Glomerular visceral epithelial cell (primary cell): Measurements from ENCODE around the gene CUBN.

Experiments used
- DNase-seq: peaks from one replicate; pipeline ENCODE4 v3.0.0-alpha.2; 2016; ENCODE audit errors: extremely low spot score

The CUBN gene

DNA sequence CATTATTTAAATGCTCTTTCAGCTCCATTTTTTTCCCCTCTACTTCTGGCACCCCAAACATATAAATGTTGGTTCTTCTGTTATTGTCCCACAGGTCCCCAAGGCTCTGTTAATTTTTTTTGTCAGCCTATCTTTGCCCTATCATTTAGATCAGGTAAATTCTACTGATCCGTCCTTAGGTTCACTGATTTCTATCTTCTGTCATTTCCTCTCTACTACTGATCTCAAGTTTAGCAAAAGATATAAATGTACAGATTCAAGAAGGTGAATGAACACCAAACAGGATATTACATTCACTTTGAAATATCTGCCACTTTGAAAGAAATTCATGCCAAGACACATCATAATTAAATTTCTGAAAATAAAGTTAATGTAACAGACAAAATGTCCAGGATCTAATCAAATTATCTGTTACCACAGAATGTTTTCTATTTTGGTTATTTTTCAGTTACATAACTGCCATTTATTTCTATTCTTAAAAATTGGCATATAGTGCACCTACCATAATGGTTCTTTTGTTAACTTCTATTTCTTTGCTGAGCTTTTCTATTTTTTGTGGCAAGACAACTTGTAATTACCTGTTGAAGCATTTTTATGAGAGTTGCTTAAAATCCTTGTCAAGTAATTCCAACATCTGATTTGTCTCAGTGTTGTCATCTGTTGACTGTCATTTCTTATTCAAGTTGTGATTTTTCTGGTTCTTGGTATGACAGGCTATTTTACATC is 12.1 kb upstream of the CUBN start:
- DNase-seq: no peak

DNA sequence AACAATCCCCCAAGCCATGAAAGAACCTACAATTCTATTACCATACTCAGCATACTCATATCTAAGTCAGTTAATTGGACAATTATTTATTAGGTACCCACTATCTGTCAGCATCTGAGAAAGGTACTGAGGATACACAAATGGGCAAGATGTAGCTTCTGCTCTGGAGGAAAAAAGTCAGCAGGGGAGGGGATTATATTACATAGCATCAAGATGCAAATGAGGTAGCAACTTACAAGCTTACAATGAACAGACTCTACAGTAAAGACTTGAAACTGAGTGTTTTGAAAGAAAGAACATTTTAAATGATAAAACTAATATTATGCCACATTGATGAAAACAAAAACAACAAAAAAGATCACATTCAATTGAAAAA is 10.8 kb upstream of the CUBN start:
- DNase-seq: no peak

DNA sequence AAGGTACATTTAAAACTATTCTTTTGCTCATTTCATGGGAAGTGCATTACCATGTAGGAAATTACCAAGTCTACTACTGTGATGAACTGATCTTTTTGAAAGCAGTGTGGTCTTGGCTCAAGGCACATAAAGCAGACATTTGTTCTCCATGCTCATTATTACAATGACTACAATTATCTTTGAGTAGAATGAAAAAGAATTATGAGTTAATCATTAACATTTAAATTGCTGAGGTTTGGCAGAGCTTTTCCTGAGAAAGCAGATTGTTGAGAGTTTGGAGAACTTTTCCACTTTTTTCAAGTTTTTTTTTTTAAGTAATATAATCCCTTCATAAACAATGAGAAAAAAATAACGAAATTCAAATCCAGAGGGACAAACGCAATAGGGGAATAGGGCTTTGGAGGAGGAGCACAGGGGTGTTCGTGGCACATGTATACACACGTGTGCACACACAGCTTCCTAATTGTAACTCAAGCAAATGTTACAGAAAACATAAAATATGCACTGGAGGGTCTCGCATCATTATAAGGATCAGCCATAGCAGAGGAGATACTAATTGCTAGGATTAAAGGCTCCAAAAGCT is 8.9 kb upstream of the CUBN start:
- DNase-seq: no peak

DNA sequence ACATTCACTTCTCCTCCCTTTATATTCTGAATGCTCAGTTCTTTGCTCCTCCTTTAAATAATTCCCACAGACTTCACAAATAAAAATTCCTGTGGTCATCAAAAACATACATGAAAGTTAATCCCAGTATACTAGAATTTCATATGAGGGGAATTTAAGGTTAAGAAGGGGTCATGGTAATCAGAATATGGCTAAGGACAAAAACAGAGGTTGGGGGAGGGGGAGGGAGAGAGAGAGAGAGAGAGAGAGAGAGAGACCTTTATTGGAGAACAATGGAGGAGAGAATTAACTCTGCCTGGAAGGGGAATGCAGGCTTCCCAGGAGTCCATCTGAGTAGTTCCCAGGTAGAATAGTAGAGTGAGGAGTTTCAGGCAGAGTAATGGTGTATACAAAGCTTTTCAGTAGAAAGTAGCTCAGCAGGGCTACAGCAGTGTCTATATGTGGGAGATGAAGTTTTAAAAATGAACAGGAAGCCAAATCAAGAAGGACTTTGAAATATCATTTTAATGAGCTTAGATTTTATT is 5.2 kb upstream of the CUBN start:
- DNase-seq: no peak

DNA sequence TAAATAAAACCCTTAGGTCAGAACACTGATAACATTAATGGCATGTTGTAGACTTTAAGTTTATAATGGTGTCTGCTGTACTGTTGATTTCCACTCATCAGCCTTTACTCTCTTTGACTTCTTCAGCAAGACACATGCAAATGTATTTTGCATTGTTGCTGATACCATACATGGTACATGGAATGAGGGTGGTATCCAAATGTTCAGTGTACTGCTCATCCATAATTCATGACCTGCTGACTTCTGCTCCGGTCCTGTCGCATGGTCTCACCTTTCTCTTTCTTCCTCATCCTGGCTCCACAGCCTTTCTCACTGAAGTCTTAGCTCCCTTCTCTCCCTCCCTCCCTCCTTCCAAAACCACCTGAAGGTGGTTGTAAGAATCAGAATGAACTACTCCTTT is 4.7 kb upstream of the CUBN start:
- DNase-seq: no peak

DNA sequence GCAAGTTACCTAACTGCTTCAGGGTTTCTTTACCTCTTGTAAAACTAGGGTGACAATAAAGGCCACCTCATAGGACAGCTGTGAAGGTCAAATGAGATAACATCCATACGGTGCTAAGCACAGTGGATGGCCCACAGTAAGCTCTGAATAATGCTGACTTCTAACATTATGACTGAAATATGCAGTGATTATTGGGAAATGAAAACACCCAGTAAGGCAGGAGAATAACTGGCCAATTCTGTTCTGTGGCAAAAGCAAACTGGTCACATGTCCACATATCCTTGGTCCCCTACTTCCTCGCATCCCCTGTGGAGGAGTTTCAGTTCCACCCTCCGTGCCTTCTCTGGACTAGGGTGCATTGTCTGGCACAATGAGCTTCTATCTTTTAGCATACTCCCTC is 1.4 kb downstream of the CUBN start:
- DNase-seq: no peak

DNA sequence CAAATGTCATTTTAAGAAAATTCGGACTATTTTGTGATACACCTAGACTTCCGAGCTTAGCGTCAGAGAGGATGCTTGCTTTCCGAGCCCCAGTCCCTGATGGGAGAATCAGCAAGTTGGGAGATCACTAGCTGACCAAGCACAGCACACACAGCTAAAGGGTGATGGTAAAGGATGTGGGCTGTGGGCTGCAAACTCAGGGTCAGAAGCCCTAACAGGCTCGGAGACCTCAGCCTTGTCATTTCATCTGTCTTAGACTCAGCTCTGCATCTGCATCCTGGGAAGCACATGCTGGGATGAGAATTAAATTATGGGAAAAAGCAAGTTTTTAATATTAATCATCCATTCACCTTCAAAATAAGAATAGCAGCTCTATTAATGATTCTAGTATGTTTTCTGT is 3.3 kb downstream of the CUBN start:
- no peak for DNase-seq

DNA sequence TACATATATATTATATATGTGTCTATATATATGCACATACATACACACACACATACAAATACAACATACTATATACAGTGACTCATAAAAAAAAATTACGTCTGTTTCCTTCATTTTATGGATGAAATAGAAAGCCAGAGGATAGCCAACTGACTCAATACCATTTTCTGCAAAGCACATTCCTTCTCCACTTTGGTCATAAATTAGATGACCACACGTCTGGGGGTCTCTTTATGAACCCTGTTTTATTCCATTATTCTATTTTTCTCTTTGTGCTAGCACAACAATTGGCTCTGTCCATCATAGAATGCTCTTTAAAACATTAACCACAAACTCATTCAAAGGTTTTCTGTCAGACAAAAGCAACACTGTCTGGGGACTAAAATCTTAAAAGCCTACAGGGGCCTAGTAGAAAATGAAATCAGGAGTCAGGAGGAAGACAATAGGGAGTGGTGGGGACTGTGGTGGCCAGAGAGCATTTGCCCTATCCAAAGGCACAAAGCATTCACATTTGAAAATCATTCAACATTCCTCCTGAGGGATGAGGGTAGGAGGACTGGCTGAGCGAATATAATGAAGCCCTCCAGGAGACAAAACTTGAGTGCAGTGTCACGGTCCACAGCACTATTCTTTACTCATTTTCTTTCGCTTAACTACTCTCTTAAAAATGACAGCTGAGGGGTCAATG is 4.3 kb downstream of the CUBN start:
- DNase-seq: no peak

DNA sequence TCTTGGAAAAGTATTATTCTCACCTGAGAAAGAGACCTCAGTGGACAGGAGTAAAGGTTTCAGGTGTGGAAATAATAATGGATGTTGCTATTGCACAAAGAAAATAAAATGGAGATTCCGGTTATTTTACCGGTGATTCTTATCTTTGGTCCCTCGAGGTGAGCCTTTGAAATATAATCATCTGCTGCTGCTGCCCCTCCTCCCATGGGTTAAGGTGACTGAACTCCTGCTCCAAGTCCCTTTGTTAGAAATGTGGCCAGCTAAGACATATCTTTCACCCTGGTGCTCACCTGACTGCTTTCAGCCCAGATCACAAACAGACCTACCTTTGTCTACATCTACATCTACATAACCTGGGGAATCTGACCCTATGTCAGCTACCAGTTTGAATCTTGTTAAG is 5.7 kb downstream of the CUBN start:
- DNase-seq: no peak

DNA sequence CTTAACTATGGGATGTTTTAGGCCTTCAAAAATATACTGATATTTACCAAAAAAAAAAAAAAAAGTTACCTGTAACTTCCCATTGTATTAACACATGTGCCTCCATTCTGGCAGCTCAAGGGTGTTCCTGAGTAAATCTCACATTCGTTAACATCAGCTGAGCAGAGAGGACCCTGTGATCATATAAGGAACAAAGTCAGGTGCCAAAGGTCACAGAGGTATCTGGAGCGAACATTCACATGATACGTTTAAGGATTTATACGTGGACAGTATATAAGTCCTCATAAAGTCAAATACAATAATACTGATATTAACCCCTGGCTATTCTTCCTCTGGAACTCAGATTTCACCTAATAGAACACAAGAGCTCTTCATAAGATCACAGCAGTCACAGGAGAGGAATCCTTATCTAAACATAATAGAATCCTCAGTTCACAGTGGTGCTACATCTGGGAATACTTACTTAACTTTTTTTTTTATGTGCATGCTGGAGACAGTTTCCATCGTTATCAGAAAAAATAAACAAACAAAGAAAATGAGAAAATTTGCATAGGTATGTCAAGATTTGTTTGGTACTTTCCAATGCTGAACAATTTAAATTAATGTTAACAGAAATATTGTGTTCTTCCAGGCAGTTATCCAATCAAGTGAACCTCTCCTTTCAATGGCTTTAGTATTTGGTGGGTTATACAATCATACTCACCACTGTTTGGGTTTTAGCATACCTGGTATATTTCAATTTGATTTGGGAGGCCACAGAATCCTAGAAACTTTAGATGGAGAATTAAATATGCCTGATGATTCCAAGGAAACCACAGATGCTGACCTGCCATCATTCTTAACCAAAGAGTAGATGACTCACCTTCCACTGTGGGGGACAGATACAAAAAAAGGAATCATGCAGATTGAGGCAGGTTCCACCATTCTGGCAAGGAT is 6.6 kb downstream of the CUBN start:
- peak; percentile 70 for DNase-seq

DNA sequence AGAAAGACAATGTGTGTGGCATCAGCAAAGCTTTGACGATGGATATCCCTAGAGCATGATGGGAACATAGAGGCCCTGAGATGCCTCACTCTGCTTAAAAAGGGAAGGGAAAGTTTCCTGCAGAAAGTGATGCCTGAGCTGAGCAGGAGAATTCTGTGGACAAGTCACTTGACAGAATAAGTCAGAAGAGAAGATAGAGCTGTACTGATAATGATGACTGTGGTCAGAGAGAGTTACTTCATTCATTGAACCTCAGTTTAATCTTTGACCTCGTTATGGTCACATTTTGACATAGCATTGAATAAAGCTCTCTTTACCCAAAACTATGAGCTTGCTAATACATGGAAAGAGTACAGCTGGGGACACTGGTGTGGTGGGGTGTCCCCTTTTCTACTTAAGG is 7.6 kb downstream of the CUBN start:
- peak; percentile 23 for DNase-seq

DNA sequence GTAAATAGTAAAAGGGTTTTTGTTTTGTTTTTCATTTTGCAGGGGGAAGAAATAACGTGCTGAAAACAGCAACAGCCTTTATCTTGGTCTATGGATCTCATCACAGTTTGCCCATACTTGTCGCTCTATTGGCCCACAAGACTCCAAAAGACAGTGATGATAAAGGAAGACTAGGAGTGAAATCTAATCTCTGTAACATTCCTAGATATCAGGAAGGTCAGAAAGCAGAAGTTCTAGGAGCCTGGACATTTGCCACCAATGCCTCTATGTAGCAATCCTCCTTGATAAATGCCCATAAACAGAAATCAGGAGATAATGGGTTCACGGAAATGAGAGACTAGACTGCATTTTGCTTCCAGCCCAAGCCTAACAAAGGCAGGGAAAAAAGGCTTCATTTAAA is 8.9 kb downstream of the CUBN start:
- no peak for DNase-seq

DNA sequence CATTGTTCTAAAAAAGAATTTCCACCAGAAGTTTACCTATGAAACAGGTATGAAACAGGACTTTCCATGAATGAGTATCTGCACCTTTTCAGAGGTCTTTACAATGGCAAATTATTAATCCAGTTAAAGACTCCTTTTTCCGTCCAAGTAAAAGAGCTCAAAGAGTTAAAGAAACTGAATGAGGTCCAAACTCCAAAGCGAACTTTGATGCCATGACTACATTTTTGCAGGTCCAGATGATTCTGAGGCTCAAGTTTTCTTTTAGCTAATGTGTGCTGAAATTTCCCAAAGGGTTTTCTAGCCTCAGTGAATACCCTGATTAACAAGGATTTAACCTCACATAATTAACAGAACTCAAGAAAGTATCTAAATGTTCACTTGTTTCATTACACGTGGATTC is 9.8 kb downstream of the CUBN start:
- DNase-seq: no peak

DNA sequence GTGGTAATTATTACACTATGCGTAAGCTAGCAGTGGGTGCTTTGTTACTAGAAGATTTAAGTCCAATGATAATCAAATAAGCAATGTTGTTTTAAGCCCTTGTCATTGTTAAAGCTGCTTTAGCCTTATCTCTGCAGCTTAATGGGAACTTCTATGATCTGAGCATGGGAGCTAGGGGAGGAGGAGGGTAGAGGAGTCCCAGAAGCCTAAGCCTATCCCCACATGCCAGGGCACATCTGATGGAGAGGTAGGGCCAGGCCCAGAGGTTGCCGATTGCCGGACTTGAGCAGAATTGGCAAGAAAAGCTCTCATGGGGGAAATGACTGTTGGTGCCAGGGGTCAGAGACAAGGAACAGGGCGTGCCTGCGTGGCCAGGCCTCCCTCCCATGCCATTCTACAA is 13.4 kb downstream of the CUBN start:
- no peak for DNase-seq

DNA sequence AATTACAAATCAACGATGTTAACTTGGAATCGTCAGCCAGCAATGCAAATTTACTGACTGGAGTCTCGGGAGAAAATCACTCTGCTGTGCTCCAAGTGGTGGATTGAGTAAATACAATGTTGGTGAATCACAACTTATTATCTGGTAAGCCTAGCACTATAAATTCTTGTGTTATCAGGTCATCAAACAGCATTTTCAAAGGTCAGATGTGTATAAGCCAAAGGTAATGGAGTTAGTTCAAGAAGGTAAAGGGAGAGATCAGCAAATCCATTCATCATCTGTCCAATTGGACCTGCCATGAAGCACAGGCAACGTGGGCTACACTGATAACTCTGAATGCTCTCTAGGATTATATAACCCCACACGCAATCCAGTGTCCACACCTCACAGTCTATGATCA is 13.9 kb downstream of the CUBN start:
- DNase-seq: peak; percentile 45

DNA sequence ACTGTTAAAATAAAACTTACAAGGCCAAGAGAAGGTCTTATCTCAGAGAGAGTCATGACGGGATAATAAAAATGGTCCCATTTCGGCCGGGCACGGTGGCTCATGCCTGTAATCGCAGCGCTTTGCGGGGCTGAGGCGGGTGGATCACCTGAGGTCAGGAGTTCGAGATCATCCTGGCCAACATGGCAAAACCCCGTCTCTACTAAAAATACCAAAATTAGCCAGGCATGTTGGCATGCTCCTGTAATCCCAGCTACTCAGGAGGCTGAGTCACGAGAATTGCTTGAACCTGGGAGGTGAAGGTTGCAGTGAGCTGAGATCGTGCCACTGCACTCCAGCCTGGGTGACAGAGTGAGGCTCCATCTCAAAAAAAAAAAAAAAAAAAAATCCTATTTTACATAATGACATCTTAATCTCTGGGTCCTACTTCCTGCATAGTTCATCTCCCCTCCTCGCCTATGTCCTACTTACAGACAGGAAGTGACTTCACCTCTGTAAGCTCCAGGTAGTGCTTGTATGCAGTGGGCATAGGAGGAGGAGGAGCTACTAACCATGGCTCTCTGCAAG is 14.7 kb downstream of the CUBN start:
- DNase-seq: peak; percentile 34

DNA sequence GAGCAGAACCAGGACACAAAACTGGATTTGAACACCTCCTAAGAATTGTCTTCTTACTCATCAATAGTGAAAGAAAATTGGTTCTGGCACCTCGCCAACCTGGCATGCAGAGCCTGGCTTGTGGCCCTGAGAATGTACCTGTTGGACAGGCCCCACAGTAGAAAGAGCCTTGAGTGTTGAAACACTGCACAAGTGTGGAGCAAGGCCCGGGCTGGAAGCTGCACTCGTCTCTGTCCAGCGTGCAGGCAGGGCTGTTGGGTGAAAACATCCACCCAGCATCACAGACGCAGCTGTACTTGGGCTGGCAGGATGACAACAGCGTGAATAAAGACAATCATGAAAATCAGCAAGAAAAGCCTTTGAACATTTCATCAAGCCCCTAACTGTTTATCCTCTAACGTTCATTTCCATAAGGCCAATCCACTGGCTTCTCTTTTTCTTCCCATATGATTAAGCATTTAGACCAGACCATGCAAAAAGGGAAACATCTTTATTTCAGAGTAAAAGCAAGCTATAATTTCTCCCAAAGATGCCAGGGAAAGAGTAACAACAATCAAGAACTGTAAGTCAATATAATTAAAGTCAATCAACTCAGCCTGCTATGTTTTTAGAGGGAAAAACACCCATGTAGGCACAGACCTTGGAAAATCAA is 15.6 kb downstream of the CUBN start:
- DNase-seq: no peak

DNA sequence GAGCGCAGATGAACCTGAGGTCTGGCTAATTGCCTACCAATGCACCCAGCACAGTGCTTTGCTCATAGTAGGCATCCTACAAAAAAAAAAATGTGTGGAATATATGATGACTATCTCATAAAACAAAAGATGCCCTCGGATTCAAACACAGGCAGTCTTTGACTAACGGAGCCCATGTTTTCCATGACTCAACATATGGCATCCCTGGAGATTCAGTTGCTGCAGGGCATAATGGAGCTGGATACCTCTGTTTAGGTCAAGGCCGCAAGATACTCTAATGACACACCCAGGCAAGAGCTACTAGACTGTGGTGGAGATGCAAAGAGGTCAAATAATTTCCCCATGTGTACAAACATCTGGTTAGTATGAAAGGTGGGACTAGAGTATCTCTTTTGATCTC is 16.3 kb downstream of the CUBN start:
- no peak for DNase-seq

DNA sequence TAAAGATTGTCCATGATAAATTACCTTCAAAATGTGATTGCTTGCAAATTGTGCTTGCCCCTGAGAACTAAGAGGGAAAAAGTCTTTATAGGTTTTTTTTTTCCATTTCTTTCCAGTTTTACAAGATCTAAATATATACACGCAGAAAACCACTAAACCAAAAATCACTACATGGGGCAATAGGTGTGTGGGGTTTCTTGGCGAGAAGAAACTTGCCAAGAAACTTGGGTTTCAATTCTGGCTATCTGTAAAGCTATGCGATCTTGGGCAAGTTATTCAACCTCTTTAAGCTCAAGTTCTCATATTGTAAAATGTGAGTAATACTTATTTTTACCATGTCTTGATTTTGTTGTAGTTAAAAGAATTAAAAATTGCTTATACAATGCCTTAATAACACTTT is 17.0 kb downstream of the CUBN start:
- no peak for DNase-seq

DNA sequence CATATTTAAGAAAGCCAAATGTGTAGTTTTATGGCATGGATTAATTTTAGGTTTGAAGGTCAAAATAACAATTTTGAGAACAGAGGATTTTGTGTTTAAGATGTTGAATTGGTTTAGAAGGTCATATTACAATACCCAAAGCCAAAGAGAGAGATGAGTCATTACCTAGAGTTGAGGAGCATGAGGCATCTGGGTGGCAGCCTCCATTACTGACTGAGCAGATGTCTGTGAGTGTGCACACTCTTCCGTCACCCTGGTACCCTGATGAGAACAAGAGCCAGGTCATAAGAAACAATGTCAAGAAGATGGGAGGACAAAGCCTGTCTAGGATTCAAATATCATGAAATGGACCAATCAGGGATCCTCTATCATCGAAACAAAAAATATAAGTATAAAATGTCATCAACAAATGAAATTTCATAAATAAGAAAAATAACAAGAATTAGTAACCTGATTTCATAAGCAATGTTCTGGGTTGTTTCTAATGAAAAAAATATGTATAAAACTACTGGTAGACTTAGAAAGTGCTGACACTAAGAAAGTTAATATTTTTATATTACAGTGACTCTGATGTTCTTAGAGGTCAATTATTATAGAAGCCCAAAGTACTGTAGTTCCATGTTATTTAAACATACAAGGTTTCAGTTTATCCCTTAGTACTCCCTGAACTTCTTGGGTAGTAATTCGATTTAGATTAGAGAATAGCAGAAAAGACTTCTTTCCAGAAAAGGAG is 20.0 kb downstream of the CUBN start:
- peak; percentile 33 for DNase-seq

DNA sequence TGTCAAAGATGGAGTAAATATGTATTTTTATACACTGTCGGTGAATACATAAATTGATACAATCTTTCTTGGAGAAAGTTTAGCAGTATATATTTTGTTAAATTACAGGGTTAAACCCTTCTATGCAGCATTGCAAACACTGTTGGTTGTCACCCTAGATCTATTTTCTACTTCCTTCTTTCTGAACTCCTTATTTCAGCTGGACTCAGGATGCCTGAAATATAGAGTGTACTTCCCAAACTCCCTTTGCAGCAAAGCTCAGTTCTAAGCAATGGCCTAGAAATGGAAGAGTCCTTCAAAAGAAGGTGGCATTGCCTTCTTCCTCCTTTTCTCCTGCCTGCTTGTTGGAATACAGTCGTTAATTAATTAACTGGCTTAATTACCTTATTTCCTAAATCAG is 20.6 kb downstream of the CUBN start:
- DNase-seq: no peak
